HG03342 (cell line): ENCODE data around the gene MAPK8.
"Not testable (repeated sequence)": the region's sequence is repeated elsewhere in the genome, so short reads cannot be mapped to it uniquely, and the experiment has no call there.

ENCODE experiments used
- ATAC-seq: cut with Tn5 transposase; IDR thresholded peaks from one replicate; pipeline ENCODE4 v1.9.1; 2021; ENCODE audit warnings: mild to moderate bottlenecking, moderate library complexity; ENCODE audit not compliant: unreplicated experiment

MAPK8 gene

DNA sequence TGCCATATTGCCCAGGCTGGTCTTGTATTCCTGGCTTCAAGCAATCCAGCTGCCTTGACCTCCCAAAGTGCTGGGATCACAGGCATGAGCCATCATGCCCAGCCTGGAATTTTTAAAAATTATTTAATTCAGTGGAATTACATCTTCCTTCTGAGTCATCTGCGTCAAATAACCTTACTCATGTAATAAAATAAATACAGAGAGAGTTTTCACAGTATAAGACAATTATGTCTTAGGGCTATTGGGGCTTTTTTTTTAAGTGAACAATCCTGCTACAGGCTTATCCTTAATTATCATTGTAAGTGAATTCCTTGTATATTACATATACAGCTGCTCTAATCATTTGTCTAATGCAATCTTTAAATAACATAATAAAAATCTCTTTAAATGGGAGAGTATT lies 108.3 kb downstream of the MAPK8 start:
- ATAC-seq, result no peak

DNA sequence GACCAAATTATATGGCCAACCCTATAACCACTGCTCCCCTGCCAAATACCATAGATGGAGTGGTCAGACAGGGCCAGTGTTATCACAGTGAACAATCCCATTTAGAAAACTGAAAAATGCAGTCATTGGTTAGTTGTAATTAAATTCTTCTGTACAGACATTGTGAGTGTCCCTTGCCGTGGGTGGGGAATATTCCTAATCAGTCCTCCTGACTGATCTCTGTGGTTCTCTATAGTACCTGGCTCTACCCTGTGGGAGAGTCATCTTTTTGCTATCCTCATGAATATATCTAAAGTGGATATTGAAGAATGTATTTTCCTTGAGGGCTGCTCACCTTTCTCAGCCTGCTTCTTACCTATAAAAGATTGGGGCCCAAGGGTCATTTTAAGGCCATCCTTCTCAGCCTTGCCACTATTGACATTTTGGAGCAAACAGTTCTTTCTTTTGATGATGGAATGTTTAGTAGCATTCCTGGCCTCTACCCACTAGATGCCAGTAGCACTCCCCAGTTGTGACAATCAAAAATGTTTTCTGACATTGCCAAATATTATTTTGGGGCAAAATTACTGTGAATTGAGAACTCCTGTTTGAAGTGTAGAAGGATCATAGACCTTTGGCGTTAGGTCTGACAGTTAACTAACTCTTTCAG lies 110.2 kb downstream of the MAPK8 start:
- ATAC-seq, result no peak

GRCh38 chr10:48417374-48417773 lies 110.9 kb downstream of the MAPK8 start:
- ATAC-seq, result no peak

- ATAC-seq, result no peak
Observed at GRCh38 chr10:48418189-48418788, 111.8 kb downstream of the MAPK8 start.

DNA sequence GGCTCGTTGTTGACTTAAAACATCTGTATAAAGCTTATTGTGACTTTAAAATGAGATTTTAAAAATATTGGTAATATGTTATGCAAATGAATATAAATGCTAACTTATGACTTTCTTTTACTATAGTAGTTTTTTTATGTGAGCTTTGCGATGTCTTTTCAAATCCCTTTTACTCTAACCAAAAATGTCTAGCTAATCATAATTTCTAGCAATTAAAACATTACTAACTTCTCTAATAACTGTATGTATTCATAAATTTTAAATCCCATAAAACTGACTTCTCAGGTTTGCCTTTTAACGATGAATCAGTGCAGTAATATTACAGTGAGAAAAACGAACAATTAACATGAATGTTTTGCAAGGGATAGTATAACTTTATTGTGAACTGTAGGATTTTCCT lies 113.2 kb downstream of the MAPK8 start:
- ATAC-seq, result no peak

DNA sequence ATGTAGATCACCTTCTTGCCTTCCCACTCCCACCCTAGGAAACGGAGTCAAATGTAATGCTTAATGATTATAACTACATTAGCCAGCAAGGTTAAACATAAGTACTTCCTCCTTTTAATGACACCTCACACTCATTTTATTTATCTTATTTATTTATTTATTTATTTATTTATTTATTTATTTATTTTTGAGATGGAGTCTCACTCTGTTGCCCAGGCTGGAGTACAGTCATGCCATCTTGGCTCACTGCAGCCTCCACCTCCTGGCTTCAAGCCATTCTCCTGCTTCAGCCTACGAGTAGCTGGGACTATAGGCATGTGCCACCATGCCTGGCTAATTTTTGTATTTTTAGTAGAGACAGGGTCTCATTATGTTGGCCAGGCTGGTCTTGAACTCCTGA lies 115.4 kb downstream of the MAPK8 start:
- not testable (repeated sequence) for ATAC-seq

DNA sequence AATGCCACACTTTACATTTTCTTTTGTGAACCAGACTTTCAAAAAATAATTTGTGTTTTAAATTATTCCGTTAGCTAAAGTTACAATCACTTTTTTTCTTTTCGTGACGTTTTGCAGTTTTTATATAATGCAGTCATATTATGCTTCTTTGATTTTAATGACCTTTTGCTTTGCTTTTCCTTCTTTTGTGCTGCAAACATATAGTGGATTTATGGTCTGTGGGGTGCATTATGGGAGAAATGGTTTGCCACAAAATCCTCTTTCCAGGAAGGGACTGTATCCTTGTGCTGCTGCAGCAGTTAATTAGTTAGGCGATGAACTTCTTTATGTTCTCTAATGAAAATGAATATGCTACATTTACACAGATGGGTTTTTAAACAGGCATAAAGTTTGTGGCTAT lies 117.4 kb downstream of the MAPK8 start:
- ATAC-seq, result no peak

DNA sequence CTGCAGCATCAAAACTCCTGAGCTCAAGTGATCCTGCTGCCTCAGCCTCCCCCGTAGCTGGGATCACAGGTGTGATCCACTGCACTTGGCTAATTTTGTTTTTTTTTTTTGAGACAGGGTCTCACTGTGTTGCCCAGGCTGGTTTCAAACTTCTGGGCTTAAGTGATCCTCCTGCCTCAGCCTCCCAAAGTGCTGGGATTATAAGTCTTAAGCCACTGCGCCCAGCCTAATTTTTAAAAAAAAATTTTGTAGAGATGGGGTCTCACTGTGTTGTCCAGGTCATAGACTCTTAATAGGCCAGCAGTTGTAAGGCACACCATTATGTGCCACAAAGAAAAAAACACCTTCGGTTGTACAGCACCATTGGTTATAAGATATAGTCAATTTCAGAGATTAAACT lies 122.4 kb downstream of the MAPK8 start:
- no peak for ATAC-seq

GRCh38 chr10:48429309-48429708 lies 122.8 kb downstream of the MAPK8 start:
- ATAC-seq, result no peak

DNA sequence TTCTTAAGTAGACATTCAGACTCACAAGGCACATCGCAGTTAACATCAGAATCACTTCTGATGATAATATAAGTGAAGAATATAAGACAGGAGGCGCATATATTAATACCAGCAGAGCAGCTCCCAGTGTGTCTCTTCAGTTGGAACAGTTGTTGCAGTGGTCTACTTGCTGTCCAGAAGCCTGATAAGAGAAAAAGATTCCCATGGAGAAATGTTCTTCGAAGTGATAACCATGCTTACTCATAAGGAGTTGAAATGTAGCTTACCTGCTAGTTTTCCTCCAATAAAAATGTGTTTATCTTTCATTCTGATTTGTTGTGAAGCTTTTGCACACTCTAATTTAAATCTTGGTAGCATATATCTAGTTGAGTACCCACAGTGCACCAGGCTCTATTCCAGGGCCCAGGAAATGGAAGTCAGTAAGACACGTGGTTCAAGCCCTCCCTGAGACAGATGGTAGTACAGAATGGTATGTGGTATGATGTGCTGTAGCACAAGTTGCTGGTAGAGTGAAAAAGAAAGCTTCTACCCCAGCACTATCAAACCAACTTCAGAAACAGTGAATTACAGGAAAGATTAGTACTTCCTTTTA lies 124.0 kb downstream of the MAPK8 start:
- ATAC-seq, result no peak

- no peak for ATAC-seq
Observed at GRCh38 chr10:48431871-48432270, 125.4 kb downstream of the MAPK8 start.

GRCh38 chr10:48437546-48437945 lies 131.1 kb downstream of the MAPK8 start:
- no peak for ATAC-seq

- no peak for ATAC-seq
Observed at GRCh38 chr10:48439031-48439430, 132.6 kb downstream of the MAPK8 start.

- no peak for ATAC-seq
Observed at GRCh38 chr10:48439581-48440041, 133.1 kb downstream of the MAPK8 start.

DNA sequence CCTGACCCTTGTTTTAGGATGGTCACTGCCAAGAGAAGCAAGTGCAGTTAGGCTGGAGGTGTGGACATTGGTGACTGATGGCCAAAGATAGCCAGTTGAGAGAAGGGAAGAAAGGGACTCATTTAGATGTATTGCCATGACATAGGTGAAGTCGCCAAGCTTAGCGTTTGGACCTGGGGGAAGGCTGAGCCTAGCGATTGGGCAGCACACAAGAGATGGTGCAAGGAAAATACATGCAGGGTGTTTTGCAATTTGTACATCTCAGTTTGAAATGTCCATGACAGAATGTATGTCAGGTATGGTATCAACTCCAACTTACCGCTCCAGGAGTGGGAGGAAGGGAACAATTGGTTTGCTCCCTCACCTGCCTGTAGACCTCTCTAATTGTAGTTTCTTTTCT lies 134.3 kb downstream of the MAPK8 start:
- ATAC-seq, result no peak

DNA sequence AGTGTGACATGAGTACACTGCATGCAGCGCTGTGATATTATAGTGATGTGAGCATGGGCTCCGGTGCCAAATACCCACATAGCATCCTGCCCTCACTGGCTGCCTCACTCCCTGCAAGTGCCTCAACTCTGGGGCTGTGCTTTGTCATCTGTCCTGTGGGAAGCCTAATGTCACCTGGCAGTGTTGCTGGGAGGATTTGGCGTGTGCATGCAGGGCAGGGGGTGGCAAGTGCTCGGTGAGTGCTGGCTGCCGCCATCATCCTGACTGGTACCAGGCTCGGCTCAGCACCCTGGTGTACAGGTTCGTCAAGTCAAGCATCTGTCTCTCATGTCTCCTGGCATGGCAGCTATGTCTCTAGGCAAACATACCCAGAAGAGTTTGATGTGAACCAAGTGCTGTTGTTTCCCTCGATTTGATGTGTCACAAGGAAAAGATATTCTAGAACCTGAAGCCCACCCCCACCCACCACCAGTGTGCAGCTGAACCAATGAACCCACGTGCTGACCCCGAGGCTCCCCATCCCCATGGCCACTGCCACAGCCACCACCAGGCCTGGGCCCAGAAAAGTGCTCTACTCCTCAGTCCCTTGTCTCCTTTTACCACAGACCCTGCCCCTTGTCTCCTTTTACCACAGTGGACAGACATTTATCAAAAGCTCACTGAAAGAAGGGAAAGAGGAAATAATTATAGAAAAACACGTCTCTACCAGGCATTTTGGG lies 135.8 kb downstream of the MAPK8 start:
- ATAC-seq, result no peak

GRCh38 chr10:48442809-48443177 lies 136.3 kb downstream of the MAPK8 start:
- ATAC-seq, result no peak

- ATAC-seq, result no peak
Observed at GRCh38 chr10:48444266-48444665, 137.8 kb downstream of the MAPK8 start.

DNA sequence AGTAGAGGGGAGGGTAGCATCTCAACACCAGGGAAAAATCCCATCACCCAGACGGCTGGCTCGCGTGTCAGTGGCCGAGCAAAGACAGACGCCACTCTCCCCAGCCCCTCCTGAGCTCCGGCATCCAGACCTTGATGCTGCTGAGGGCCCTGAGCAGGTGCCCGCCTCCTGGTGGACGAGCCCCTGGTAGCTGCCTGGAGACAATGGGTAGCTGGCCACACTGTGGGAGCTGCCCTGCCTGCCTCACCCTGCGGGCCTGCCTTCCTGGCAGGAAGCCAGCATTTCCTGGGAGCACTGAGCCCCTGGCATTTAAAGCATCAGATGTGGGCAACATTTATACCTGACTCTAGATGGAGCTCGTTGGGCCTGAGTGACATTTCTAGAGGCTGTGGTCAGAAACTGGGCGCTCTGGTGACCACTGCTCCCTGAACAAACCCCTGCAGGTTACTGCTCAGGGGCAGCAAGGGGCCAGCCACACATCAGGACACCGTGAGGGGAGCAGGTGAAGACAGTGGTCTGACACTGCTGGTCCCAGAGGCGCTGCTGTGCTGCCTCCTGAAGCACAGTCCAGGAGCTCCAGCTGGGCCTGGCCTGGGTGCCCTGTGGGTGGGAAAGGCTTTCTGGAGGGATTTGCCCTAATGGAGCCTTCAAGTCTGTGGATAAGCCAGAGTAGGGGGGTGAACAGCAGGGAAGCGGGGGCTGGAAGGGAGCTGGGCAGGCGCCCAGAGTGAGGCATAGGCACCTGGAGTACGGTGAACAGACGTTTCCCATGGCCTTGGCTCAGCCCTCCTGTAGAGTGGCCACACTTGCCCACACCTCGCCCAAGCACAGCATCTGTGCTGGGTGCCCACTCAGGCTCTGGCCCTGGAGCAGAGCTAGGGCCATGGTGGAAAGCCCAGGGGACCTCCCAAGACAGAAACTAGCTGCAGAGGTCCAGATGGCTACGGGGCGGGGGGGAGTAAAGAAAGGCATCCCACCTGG lies 138.7 kb downstream of the MAPK8 start:
- ATAC-seq, result no peak

GRCh38 chr10:48445932-48446331 lies 139.5 kb downstream of the MAPK8 start:
- ATAC-seq, result no peak

DNA sequence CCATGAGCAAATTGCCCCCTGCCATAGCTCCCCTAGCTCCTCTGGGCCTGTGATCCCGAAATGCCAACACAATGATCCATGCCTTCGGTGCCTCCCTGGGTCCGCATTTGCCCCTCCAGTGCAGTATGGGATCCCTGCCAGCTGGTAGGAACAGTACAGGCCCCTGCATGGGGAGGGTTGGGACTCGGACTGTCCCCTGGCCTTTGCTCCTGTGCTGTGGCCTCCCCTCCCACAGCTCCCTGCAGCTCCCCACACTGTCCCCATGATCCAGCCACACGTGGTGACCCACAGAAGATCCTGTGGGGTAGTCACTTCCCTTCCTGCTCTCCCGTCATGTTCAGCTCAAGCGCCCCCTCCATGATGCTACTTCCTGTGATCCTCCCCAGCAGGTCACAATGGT lies 140.3 kb downstream of the MAPK8 start:
- no peak for ATAC-seq
